GM18508 (cell line): ENCODE results near the gene TCHP.
"Not testable (repeated sequence)": the region's sequence is repeated elsewhere in the genome, so short reads cannot be mapped to it uniquely, and the experiment has no call there.

Source experiments
- ATAC-seq: cut with Tn5 transposase; IDR thresholded peaks from one replicate; pipeline ENCODE4 v1.9.1; 2021; ENCODE audit warnings: moderate number of reproducible peaks; ENCODE audit not compliant: insufficient read depth, unreplicated experiment

The TCHP gene, protein sequence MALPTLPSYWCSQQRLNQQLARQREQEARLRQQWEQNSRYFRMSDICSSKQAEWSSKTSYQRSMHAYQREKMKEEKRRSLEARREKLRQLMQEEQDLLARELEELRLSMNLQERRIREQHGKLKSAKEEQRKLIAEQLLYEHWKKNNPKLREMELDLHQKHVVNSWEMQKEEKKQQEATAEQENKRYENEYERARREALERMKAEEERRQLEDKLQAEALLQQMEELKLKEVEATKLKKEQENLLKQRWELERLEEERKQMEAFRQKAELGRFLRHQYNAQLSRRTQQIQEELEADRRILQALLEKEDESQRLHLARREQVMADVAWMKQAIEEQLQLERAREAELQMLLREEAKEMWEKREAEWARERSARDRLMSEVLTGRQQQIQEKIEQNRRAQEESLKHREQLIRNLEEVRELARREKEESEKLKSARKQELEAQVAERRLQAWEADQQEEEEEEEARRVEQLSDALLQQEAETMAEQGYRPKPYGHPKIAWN

DNA sequence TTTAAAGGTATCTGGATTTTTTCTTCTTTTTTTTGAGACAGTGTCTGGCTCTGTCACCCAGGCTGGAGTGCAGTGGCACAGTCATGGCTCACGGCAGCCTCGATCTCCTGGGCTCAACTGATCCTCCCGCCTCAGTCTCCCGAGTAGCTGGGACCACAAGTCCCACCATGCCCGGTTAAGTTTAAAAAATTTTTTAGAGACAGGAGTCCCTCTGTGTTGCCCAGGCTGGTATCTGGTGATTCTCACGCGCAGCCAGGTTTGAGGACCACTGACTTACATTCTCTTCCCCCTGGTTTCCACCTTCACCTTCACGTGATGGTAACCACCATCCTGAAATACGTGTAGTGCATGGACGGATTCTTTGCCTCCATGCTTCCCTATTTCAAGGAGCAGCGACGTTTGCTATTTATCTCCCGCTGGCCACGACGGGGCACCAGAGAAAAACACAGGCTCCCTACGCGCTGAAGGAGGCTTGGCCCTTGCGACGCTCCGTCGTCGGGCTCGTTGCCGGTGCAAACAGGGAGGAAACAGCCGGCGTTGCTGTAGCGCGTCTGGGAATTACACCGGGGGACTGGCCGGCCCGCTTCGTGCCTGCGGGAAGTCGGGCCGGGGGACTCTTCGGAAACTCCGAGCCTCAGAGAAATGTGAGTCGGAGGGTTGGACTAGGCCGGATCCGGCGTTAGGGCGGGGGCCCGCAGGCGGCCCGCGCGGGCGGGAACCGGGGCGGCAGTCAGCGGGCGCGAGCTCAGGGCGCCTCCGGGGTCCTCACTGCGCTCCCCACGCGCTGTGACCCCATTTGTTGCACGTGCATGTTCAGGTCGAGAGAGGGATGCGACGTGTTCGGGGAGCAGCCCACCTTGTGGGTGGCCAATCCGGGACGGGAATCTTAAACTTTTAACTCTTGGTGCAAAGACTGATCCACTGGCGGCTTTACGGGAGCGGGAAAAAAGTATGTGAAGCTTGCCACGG is at the start of gene TCHP:
TSS of gene TCHP (plus strand) at position 492 of the 969 bp plus-strand sequence. CDS start 2,753 bp downstream, outside the sequence.
- ATAC-seq, result no peak

DNA sequence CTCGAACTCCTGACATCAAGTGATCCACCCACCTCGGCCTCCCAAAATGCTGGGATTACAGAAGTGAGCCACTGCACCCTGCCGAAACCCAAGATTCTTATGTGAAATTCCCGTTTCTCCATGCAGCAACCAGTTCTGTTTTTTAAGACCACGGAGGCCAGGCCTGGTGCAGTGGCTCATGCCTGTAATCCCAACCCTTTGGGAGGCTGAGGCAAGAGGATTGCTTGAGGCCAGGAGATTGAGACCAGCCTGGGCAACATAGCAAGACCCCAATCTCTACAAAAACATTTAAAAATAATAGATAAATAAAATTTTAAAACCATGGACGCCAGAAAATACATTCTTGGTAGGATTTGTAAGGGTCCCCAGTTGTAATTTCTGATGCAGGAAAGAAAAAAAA is 49.6 kb upstream of the TCHP start:
- ATAC-seq, result not testable (repeated sequence)

DNA sequence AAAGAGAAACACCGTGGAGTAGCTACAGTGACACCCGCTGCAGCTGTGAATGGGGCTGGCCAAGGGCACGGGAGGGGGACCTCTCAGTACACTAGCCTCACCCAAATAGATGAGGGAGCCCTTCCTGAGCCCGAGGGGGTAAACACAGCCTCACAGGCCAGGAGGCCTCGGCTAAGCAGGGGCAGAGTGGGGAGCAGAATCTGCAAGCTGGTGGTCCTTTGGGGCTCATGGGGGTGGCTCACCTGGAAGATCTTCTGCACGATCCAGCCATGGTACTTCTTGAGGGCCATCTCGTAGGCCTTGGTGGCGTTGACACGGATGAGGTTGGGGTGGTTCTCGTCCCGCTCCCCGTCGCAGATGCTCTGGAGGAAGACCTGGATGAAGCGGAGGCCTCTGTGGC is 44.7 kb upstream of the TCHP start:
- ATAC-seq, result no peak

DNA sequence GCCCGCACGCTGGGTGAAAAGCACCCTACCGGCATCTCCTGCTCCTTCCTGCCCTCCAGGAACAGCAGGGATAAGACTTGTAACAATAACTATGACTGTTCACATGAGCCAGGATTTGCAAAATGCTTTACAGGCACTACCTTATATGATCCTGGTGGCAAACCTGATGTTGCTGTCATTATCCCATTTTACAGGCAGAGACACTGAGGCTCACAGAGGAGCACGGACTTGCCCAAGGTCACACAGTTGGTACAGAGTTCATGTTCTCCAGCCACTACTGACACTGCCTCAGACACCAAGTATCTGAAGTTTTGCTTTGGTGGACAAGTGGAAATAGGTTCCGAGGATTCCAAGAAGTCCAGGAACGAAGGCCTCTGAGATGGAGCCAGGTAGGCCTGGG is 42.4 kb upstream of the TCHP start:
- no peak for ATAC-seq

DNA sequence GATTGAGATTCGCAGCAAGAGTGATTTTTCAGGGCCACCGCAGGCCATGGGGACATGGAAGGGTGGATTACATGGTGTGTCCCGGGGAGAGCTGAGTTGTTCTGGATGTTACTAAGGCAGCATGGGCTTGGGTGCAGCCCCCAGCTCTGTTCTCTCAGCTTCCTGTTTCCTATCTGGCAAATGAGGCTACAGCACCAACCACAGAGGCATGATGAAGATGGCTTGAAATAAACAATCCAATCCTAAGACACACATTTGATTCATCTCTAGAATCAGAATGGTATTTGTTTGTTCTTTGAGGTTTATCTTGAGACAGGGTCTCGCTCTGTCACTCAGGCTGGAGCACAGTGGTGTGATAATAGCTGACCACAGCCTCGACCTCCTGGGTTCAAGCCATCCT is 41.3 kb upstream of the TCHP start:
- no peak for ATAC-seq

DNA sequence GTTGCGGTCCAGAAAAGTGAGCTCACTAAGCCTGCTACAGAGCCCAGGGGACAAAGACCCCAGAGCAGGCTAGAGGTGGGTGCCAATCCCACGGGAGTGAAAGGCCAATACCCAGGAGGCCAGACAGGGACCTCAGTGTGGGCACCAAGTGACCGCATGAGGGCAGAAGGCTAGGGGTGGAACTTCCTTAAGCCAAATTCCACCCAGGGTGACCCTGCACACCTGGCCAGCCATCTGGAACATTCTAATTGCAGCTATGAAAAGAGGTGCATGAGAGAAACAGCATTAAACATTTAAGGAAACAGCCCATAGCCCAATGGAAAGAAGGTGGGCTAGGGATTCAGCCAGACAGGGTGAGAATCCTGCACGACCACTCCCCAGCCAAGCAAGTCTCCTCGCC is 39.1 kb upstream of the TCHP start:
- ATAC-seq, result no peak

DNA sequence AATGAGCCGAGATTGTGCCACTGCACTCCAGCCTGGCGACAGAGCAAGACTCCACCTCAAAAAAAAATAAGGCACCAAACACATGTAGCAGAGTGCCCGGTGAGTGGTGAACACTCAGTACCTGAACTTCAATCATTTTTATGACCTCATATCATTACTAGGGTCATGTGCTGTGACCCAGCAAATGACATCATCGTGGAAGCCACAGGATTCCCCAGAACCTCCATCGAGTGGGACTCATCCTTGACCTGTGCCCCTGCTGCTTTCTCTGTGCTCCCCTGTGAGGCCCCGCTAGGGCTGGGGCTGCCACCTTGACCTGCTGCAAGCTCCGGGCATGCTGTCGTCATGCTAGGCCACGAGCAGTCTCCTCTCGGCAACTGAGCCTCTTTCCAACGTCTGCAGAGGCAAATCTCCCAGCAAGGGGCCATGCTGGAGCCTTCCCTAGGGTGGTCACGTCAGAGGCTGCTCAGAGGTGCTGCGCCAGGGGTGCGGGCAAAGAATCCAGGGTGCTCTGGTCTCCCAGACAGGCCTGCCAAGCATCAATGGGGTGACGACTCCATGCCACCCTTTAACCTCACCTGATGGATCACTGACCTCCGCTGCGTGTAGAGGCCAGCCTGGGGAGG is 38.3 kb upstream of the TCHP start:
- ATAC-seq, result no peak

DNA sequence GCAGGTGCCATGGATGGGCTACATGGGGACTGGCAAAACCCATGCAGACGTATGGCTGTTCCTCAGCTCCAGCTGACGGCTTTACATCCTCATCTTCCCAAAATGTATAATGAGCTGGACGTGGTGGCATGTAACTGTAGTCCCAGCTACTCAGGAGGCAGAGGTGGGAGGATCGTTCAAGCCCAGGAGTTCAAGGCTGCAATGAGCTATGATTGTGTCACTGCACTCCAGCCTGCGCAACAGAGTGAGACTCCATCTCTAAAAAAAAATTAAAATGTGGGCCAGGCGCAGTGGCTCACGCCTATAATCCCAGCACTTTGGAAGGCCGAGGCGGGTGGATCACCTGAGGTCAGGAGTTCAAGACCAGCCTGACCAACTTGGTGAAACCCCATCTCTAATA is 37.6 kb upstream of the TCHP start:
- ATAC-seq, result not testable (repeated sequence)

DNA sequence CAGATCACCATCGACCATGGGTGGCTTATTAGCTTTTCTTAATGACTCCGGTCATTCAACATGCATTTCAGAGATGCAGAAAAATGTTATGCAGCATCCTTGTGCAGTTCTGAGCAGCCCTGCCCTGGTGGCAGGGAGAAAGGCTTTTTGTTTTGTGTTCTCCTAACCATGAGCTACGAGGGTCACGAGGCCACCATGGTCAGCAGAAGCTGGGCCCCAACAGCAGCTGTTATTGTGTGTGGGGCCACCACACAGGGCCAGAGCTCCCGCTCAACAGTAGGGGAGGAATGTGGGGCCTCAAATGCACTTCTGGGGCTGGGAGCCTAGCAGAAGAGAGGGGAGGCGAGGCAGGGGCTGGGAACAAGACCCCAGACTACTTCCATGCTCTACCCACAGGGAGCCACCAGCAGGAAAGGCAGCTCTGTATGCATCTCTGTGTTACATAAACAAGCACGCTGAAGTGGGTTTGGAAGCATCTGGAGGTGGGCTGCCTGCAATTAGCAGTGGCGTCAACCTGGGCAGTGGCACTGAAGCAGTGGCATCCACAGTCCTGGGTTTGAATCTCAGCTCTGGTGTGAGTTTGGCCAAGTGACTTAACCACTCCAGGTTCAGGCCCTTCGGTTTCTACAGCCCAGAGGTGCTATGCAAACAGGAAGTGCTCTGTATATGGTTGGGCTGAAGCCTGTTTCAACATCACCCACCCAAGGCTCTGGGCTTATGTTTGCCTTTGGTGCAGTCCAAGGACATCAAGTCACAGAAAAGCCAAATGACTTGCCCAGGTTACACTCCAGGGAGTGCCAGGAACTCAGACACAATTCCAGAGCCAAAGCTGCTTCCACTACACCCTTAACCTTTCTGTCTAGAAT is 36.0 kb upstream of the TCHP start:
- ATAC-seq, result no peak

DNA sequence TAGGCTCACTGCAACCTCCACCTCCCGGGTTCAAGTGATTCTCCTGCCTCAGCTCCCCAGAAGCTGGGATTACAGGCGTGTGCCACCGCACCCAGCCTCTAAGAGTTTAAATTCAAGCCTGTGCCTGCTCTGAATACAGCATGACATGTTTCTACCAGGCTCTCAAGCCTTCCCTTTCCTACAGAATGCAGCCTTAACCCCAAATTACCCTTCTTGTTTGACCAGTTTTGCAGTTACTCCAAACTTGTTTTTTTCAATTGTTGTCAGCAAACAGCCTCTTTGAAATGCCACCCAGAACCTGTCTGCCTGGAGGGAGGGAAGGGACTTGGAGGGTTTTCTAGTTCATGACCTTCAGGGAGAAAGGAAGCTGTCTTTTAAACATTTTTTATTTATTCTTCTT is 35.2 kb upstream of the TCHP start:
- ATAC-seq, result no peak

DNA sequence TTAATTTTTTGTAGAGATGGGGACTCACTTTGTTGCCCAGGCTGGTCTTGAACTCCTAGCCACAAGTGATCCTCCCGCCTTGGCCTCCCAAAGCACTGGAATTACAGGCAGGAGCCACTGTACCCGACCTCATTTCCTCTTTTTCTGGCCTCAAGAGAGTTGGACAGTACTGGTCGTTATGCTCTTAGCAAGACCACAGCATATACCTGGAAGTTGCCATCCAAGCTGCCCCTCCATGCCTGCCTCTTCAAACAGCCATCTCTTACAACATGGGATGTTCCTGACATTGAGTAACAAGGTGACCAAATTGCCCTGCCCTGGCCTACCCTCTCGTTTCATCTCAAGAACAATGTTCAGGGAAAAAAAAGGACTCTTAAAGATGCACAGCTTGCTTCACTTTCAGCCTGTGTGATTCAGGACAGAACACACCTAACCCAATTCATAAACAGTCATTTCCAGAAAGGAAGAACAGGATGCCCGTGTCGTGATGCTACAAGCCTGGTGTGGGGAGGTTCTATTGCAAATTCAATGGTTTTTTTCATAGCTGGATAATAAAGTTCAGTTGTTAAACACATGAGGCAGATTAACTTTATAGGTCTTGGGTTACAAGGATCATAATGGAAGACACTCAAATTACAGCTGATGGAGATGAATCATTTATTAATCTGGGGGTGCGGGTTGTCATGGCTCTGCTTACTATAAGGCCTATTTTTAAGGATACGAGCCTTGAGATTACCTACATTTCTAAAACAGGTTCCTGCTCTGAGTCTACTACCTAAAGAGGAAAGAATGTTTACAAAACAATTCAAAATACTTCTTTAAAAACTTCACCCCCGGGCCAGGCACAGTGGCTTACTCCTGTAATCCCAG is 31.7 kb upstream of the TCHP start:
- no peak for ATAC-seq

DNA sequence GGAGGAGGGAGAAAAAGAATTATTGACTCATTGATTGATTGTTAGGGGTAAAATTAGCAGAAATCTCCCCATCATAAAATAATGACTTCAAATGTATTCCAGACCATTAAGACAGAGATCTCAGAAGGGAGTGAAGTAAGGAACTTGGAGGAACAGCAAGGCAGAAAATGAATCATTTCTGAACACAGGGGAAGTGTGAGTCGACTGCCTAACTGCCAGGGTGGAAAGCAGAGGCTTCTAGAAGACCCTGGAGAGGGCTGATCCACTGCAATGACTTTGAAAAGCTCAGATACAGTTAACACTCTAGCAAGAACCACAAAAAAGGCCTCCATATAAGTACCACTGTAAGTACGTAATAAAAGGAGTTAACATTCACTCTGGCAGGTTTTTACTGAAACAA is 29.4 kb upstream of the TCHP start:
- ATAC-seq, result no peak

DNA sequence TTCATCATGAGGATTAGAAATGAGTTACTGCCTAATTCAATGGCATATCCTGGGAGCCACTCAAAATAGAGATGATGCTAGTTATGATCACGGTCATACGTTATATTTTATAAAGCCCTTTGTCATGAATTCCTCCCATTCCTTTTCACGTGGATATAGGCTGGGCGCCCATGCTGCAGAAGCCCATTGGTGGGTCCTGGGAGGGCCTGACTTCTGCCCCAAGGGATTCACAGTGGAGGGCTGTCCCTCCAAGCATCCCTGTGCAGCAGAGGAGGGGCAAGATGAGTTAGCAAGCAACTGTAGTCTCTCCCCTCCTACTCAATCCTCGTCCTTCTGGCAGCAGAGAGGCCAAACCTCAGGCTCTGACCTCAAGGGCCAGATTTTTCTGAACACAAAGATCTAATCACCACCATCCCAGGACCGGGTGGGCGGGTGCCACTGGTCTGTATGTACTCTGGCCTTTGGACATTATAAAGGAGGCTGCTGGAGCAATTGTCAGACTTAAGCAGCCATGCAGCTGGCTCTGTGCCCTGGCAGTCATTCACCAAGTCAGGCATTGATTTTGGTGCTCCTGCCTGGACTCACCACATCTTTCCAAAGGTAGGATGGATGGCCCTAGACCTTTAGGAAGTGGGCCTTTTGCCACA is 28.3 kb upstream of the TCHP start:
- no peak for ATAC-seq

DNA sequence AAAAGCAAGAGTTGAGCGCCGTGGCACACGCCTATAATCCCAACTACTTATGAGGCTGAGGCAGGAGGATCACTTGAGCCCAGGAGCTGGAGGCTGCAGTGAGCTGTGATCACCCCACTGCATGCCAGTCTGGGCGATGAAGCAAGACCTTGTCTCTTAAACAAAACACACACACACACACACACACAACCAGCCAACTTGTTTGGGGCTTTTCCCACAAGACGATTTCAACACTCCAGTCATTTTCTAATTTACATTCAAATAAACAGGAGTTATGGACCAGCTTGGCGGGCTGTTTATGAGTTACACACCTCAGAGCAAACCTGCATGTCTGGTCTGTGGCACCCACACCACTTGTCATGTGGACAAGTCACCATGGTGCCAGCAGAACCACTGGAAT is 26.4 kb upstream of the TCHP start:
- ATAC-seq, result no peak

DNA sequence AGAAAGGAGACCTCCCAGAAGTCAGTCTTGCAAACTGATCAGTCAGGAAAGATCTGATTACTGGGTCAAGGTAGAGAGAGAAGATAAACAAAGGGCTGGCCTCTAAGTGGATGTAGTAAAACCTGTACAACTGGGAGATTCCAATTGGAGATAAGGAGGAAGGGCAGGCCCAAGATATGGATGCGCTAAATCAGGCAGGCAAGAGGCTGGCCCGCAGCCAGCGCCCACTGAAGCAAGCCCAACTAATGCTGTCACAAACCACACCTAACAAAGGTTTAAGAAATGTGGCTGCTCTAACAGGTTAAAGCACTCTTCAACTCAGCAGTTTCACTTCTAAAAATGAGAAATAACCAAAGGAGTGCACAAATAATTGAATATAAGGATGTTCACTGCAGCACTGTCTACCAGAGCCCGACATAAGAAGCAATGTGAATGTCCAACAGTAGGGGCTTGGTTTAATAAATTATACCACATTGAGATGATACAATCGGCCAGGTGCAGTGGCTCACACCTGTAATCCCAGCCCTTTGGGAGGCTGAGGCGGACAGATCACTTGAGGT is 24.4 kb upstream of the TCHP start:
- no peak for ATAC-seq

DNA sequence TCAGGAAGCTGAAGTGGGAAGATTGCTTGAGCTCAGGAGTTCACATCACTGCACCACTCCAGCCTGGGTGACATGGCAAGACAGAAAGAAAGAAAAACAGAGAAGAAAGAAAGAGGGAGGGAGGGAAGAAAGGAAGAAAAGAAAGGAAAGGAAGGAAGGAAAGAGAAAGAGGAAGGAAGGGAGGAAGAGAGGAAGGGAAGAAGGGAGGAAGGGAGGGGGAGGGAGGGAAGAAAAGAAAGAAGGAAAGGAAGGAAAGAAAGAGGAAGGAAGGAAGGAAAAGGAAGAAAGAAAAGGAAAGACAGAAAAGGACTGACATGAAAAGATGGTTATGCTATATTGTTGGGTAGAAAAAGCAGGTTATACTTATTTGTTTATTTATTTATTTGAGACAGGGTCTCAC is 23.7 kb upstream of the TCHP start:
- ATAC-seq, result no peak

DNA sequence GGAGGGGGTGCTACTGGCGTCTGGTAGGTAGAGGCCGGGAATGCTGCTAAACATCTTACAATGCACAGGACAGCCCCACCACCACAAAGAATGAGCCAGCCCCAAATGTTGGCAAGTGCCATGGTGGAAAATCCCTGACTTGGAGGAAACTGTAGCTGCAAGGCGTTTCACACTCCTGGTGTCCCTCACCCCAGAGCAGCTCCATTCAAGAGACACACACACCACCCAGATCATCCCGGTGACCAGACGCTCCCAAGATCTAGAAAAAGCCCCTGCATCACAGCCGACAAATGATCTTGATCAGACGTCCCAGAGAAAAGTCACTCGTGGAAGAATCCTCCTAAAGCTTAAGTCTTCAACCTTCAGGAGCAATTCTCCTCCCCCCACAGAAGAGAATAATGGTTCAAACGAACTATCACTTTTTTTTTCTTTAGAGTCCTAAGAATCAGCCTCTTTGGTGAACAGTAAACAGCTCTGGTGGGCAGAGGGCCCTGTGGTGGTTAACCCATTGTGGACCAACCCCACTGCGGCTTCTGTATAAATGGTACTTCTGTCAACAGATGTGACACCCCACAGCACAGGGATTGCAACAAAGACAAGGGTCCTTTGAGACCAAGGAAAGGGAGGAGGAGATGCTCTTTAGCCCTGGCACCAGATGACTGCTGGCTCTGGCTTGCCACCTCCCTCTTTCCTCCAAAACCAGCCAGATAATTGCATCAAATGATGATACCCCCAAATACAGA is 22.4 kb upstream of the TCHP start:
- ATAC-seq, result no peak
